Left lung (tissue), 10 donors: ENCODE results near the gene MAP2K3. TPM values are rescaled to one million over a fixed set of nuclear protein-coding genes. Genes with fewer than 3 reads are reported as not detected.

Experiments used
- ATAC-seq: fragments of 200-7000 bp; cut with Tn5 transposase; one replicate; pipeline ENCODE4 v1.9.1; 2020; ENCODE audit warnings: moderate library complexity
- DNase-seq, 4 donors: peaks; one replicate each; pipeline ENCODE4 v3.0.0-alpha.2; 2013 to 2020
- H3K27ac ChIP-seq, 2 donors: fragments of 200-600 bp; sonication (generic) in 1 of 2; one replicate each; pipeline versions ENCODE4 v1.5.0 to v1.8.0; 2020 to 2021
- H3K27me3 ChIP-seq, 2 donors: fragments of 200-600 bp; sonication (generic) in 1 of 2; one replicate each; pipeline versions ENCODE4 v1.5.0 to v1.8.0; 2020 to 2021
- H3K36me3 ChIP-seq, 2 donors: fragments of 200-600 bp; sonication (generic) in 1 of 2; one replicate each; pipeline versions ENCODE4 v1.5.0 to v1.8.0; 2020 to 2021
- H3K4me1 ChIP-seq, 2 donors: fragments of 200-600 bp; one replicate each; pipeline ENCODE4 v1.8.0; 2021
- H3K4me3 ChIP-seq, 2 donors: fragments of 200-600 bp; sonication (generic) in 1 of 2; one replicate each; pipeline versions ENCODE4 v1.5.0 to v1.8.0; 2020 to 2021; ENCODE audit warnings: mild to moderate bottlenecking in 1 of 2
- H3K9me3 ChIP-seq, 2 donors: fragments of 200-600 bp; sonication (generic) in 1 of 2; one replicate each; pipeline versions ENCODE4 v1.5.0 to v1.8.0; 2020 to 2021
- CTCF ChIP-seq, 2 donors: fragments of 200-600 bp; sonication (generic) in 1 of 2; IDR thresholded peaks; one replicate each; pipeline versions ENCODE4 v1.5.0 to v1.8.0; 2021; ENCODE audit warnings: antibody characterized with exemption in 2 of 2
- intact Hi-C, 2 donors: fragments of 100-400 bp; cut with DNase I; formaldehyde crosslinking; loops; one replicate each; pipeline versions ENCODE4 v1.11.2 to v1.14.2; 2022
- polyA plus RNA-seq, 6 donors: library from polyadenylated mRNA; unstranded; fragments of 120-200 nt; gene quantifications; one replicate each; pipeline ENCODE4 v1.2.1, GENCODE V29; 2013; ENCODE audit not compliant: insufficient read length in 6 of 6
- total RNA-seq, 2 donors: library from RNA; stranded (reverse); fragmentation: NEBNext Ultra II Directional; extraction: Animal tissue kit (Norgen Biotek cat#: 25700); gene quantifications; one replicate each; pipeline ENCODE4 v1.2.1, GENCODE V29; 2021
- donor health status: DM: no; HTN: yes; CAD: no.
- donor health status: DM: no; HTN: no; CAD: no.

The MAP2K3 gene
- total and polyA plus RNA-seq, 8 donors, result 23.3 to 101 (median 28.5) TPM

- H3K4me3 ChIP-seq, result no peak overlapping the region
- intact Hi-C loops, result no loop called here
- H3K27me3 ChIP-seq, result no peaks in the 10 kb centered on the region
- H3K27ac ChIP-seq, result peak overlapping the region in 1 of 2 donors; percentile 58
- peaks cover 21 to 76% of the 10 kb centered on the region in 2 donors for H3K4me1 ChIP-seq
- DNase-seq, result no peak
- no peaks in the 10 kb centered on the region for H3K9me3 ChIP-seq
- ATAC-seq, result no peak
- no peak for TF ChIP-seq CTCF (IDR thresholded peaks at IDR 0.05)
- H3K36me3 ChIP-seq, result no peaks in the 10 kb centered on the region
Measured at GRCh38 chr17:21282231-21282630, 2.3 kb upstream of the MAP2K3 start.

GRCh38 chr17:21282850-21283249 lies 1.7 kb upstream of the MAP2K3 start:
- no peaks in the 10 kb centered on the region for H3K9me3 ChIP-seq
- no peak for TF ChIP-seq CTCF (IDR thresholded peaks at IDR 0.05)
- no peak overlapping the region for H3K27ac ChIP-seq
- H3K4me3 ChIP-seq, result no peak overlapping the region
- H3K4me1 ChIP-seq, result peaks cover 26 to 76% of the 10 kb centered on the region in 2 donors
- no peaks in the 10 kb centered on the region for H3K27me3 ChIP-seq
- intact Hi-C loops, result no loop called here
- H3K36me3 ChIP-seq, result no peaks in the 10 kb centered on the region
- DNase-seq (no peak), ATAC-seq (no peak)

DNA sequence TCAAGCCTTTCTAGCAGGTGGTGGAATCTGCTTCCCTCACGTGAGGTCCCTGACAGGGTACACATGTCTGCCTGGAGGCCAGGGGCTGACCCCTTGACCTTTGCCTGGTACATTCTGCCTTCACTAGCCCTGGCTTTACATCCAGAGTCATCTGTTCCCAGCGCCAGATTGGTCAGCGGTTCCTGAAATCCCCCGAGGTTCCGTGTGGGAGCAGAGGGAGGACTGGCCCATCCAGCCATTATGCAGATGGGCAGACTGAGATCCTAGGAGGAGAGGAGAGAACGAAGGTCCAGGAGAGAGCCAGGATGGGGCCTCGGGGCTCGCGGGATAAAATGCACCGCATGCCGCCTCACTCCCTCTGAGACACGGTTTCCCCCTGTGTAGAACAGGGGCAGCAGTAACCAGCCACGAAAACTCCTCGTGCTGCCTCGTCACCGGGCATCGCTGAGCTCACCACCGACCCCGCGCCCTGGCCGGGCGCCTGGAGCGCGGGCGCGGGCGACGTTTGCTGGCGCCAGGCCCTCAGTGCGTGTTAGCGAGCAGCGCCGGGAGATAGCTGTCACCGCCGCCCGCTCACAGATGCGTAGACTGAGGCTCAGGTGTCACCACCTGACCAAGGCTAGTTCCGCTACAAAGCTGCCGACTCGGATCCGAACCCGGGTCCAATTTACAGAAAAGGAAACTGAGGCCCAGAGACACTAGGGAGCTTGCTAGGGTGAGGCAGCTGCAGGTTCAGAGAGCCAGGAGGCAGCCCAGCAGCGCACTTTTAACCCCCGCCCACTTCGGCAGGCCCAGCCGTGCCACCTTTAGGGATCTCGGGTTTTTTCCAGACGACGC lies 811 bp upstream of the MAP2K3 start:
- H3K27me3 ChIP-seq, result no peaks in the 10 kb centered on the region
- no peaks in the 10 kb centered on the region for H3K36me3 ChIP-seq
- peaks cover 30 to 77% of the 10 kb centered on the region in 2 donors for H3K4me1 ChIP-seq
- H3K9me3 ChIP-seq, result no peaks in the 10 kb centered on the region
- intact Hi-C loops, result no loop called here
- DNase-seq, result peak in 2 of 4 donors; percentile 39 to 87
- peak overlapping the region; percentile 41 to 93 for H3K27ac ChIP-seq
- TF ChIP-seq CTCF (IDR thresholded peaks at IDR 0.05), result no peak
- peak; percentile 0 for ATAC-seq
- peak overlapping the region; percentile 82 to 99 for H3K4me3 ChIP-seq

DNA sequence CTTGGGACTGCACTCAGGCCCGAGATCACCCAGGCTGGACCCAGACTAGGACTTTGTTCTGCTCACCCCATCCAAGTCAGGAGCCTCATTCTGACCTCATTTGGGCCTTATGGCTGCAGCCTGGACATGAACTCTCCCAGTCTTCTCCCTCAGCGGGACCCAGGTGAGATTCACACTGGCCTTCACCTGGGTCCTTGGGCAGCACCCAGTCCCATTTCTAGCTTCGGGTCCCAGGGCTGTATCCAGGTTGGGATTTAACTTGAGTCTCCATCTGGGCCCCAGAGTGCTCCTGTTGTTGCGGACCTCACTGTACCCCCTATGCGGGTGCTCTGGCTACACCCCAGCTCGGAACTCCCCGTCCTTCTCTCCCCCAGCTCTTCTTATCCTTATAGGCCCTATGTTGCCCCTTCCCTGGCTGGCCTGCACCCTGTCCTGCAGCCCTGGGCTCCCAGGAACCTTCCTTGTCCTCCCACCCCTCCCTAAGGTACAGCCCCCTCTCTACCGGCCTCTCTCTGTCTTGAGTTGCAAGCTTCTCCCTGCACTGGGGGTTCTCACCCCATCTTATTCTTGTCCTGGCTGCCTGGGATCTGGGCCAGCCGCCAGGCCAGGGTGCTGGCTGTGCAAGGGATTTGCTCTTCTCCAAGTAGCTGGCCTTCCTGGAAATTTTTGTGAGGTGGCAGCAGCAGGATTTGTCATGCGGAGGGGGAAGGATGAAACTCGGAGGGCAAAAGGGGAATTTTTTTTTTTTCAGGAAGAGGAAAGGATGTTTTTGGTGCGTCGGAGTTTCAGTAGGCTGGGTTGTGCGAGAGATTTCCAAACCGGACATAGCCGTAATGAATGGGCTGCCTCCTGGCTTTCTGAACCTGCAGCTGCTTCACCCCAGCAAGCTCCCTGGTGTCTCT lies 904 bp downstream of the MAP2K3 start:
- H3K27me3 ChIP-seq, result peaks cover 0 to 3% of the 10 kb centered on the region in 2 donors
- intact Hi-C loops, result no loop called here
- H3K27ac ChIP-seq, result peak overlapping the region; percentile 93
- peak overlapping the region; percentile 82 to 99 for H3K4me3 ChIP-seq
- DNase-seq, result peak in 1 of 4 donors; percentile 28
- peaks cover 0 to 6% of the 10 kb centered on the region in 2 donors for H3K36me3 ChIP-seq
- ATAC-seq, result no peak
- TF ChIP-seq CTCF (IDR thresholded peaks at IDR 0.05), result no peak
- no peaks in the 10 kb centered on the region for H3K9me3 ChIP-seq
- H3K4me1 ChIP-seq, result peaks cover 31 to 77% of the 10 kb centered on the region in 2 donors
